HCT116 (cell line): ENCODE data around the gene ETS1. TPM values are rescaled to one million over a fixed set of nuclear protein-coding genes. Genes with fewer than 3 reads are reported as not detected.

Experiments
- ATAC-seq: fragments of 200-7000 bp; cut with Tn5 transposase; 2 replicates; pipeline ENCODE4 v1.9.1; 2020; ENCODE audit warnings: mild to moderate bottlenecking, moderate library complexity
- BruUV-seq: library from RNA; stranded (reverse); fragments of 400-500 nt; replicated peaks from 2 replicates; lab custom pipeline; 2021; lab: Mats Ljungman, UMichigan
- CTCF ChIA-PET: fragments of 300-600 bp; sonication (Branson Sonifier 250); formaldehyde crosslinking; loops from one replicate; lab custom pipeline; 2021; ENCODE audit warnings: antibody characterized with exemption; lab: Charles Lee
- POLR2A ChIA-PET: fragments of 300-600, 350-600 bp; sonication (Branson Sonifier 250); formaldehyde crosslinking; loops from one replicate; lab custom pipeline; 2021; ENCODE audit warnings: antibody characterized with exemption; lab: Charles Lee
- RAD21 ChIA-PET, 2 experiments: fragments of 300-600 bp; sonication (Branson Sonifier 250); formaldehyde crosslinking; loops; one replicate each; lab custom pipeline; 2023; ENCODE audit warnings: low total read pairs in 2 of 2; ENCODE audit not compliant: uncharacterized antibody in 2 of 2, unreplicated experiment in 2 of 2, low non-redundant PET in 1 of 2; lab: Charles Lee
- DNase-seq: peaks from one replicate; pipeline ENCODE4 v3.0.0-alpha.2; 2010; ENCODE audit warnings: low read depth, low spot score
- H2AFZ ChIP-seq: fragments of 200-600 bp; shearing (Covaris generic), sonication (generic); 2 replicates; pipeline ENCODE4 v1.6.1; 2017; ENCODE audit warnings: low read depth, mixed run types, mixed read lengths, antibody characterized with exemption, low read length; ENCODE audit not compliant: poor library complexity, severe bottlenecking
- H3K27ac ChIP-seq: 2 replicates; pipeline ENCODE4 v1.5.1; 2012; ENCODE audit warnings: low read depth, low read length
- H3K27me3 ChIP-seq: fragments of 200-600 bp; sonication (generic); 2 replicates; pipeline ENCODE4 v1.6.1; 2016; ENCODE audit warnings: mixed run types, low read length, mixed read lengths; ENCODE audit not compliant: insufficient read depth
- H3K36me3 ChIP-seq, 2 experiments: fragments of 200-500 bp in 1 of 2; fragments of 200-600 bp in 1 of 2; sonication (Bioruptor generic) in 1 of 2; sonication (generic) in 1 of 2; 2 replicates each; pipeline versions ENCODE4 v1.5.1 to v1.6.1; 2014 to 2016; ENCODE audit warnings: low read length in 2 of 2, inconsistent platforms in 1 of 2, mixed read lengths in 1 of 2, mixed run types in 1 of 2; ENCODE audit not compliant: insufficient read depth in 2 of 2, control insufficient read depth in 1 of 2
- H3K4me1 ChIP-seq, 2 experiments: fragments of 200-600 bp in 1 of 2; sonication (generic) in 1 of 2; 2 replicates each; pipeline versions ENCODE4 v1.5.1 to v1.6.1; 2012 to 2017; ENCODE audit warnings: low read length in 2 of 2, inconsistent platforms in 1 of 2, mild to moderate bottlenecking in 1 of 2, mixed read lengths in 1 of 2, mixed run types in 1 of 2, moderate library complexity in 1 of 2; ENCODE audit not compliant: insufficient read depth in 2 of 2, control insufficient read depth in 1 of 2
- H3K4me2 ChIP-seq: fragments of 200-600 bp; sonication (generic); 2 replicates; pipeline ENCODE4 v1.6.1; 2017; ENCODE audit warnings: mixed run types, low read length, mixed read lengths
- H3K4me3 ChIP-seq, 2 experiments: fragments of 200-600 bp in 1 of 2; sonication (generic) in 1 of 2; replicated peaks in 1 of 2; 2 replicates each; pipeline ENCODE4 v1.5.1; 2011 to 2016; ENCODE audit warnings: low read length in 2 of 2, control low read depth in 1 of 2, low read depth in 1 of 2, mild to moderate bottlenecking in 1 of 2, mixed read lengths in 1 of 2, mixed run types in 1 of 2
- H3K79me2 ChIP-seq: fragments of 200-600 bp; sonication (generic); 2 replicates; pipeline ENCODE4 v1.6.1; 2017; ENCODE audit warnings: mild to moderate bottlenecking, mixed run types, low read length, moderate library complexity, mixed read lengths; ENCODE audit not compliant: insufficient read depth
- H3K9ac ChIP-seq: fragments of 200-600 bp; sonication (generic); 2 replicates; pipeline ENCODE4 v1.6.1; 2016; ENCODE audit warnings: low read length, mixed read lengths
- H3K9me2 ChIP-seq: fragments of 200-600 bp; sonication (generic), shearing (Covaris generic); 2 replicates; pipeline ENCODE4 v1.6.1; 2017; ENCODE audit warnings: mixed run types, mild to moderate bottlenecking, moderate library complexity; ENCODE audit not compliant: insufficient read depth
- H3K9me3 ChIP-seq, 2 experiments: fragments of 200-500 bp in 1 of 2; fragments of 200-600 bp in 1 of 2; sonication (Bioruptor generic) in 1 of 2; sonication (generic) in 1 of 2; 2 replicates each; pipeline ENCODE4 v1.6.1; 2014 to 2017; ENCODE audit warnings: low read length in 2 of 2, mixed read lengths in 2 of 2, inconsistent platforms in 1 of 2, low read depth in 1 of 2, mild to moderate bottlenecking in 1 of 2, mixed run types in 1 of 2, moderate library complexity in 1 of 2; ENCODE audit not compliant: control insufficient read depth in 1 of 2, insufficient read depth in 1 of 2
- H4K20me1 ChIP-seq: fragments of 200-600 bp; sonication (generic), shearing (Covaris generic); 2 replicates; pipeline ENCODE4 v1.6.1; 2017; ENCODE audit warnings: mixed run types, mild to moderate bottlenecking, moderate library complexity; ENCODE audit not compliant: insufficient read depth
- POLR2AphosphoS5 ChIP-seq: IDR thresholded peaks from 2 replicates; pipeline ENCODE4 v1.6.1; 2011; ENCODE audit warnings: mild to moderate bottlenecking, low read depth, low read length, moderate library complexity
- RAD21 ChIP-seq: IDR thresholded peaks from 2 replicates; pipeline ENCODE4 v1.6.1; 2012; ENCODE audit warnings: low read depth, mild to moderate bottlenecking
- SIN3A ChIP-seq: IDR thresholded peaks from 2 replicates; pipeline ENCODE4 v1.6.1; 2012; ENCODE audit warnings: low read depth
- YY1 ChIP-seq: IDR thresholded peaks from 2 replicates; pipeline ENCODE4 v1.6.1; 2011; ENCODE audit warnings: low read length, low read depth, moderate library complexity, mild to moderate bottlenecking; ENCODE audit not compliant: insufficient replicate concordance; ENCODE audit errors: extremely low read depth
- intact Hi-C: fragments of 100-400 bp; cut with micrococcal nuclease; formaldehyde crosslinking; loops from 2 replicates; pipeline ENCODE4 v1.10.0; 2022
- total RNA-seq: library from RNA; stranded (reverse); gene quantifications from one replicate; pipeline ENCODE4 v1.2.1, GENCODE V29; 2021; ENCODE audit not compliant: unreplicated experiment
- TF ChIP-seq, protein P1 (sequence below), 3 experiments: fragments of 200-600 bp in 1 of 3; sonication (generic) in 1 of 3; IDR thresholded peaks in 2 of 3; conservative IDR thresholded peaks in 1 of 3; 2 replicates each; pipeline ENCODE4 v1.5.1; 2012 to 2017; ENCODE audit warnings: low read depth in 2 of 3, low read length in 2 of 3, antibody characterized with exemption in 1 of 3, borderline replicate concordance in 1 of 3, control low read depth in 1 of 3, mild to moderate bottlenecking in 1 of 3, mixed read lengths in 1 of 3, mixed run types in 1 of 3, moderate library complexity in 1 of 3; ENCODE audit not compliant: insufficient read depth in 1 of 3

Gene ETS1
- total RNA-seq, 1 experiment from 2014 or later = 9.2 TPM

DNA sequence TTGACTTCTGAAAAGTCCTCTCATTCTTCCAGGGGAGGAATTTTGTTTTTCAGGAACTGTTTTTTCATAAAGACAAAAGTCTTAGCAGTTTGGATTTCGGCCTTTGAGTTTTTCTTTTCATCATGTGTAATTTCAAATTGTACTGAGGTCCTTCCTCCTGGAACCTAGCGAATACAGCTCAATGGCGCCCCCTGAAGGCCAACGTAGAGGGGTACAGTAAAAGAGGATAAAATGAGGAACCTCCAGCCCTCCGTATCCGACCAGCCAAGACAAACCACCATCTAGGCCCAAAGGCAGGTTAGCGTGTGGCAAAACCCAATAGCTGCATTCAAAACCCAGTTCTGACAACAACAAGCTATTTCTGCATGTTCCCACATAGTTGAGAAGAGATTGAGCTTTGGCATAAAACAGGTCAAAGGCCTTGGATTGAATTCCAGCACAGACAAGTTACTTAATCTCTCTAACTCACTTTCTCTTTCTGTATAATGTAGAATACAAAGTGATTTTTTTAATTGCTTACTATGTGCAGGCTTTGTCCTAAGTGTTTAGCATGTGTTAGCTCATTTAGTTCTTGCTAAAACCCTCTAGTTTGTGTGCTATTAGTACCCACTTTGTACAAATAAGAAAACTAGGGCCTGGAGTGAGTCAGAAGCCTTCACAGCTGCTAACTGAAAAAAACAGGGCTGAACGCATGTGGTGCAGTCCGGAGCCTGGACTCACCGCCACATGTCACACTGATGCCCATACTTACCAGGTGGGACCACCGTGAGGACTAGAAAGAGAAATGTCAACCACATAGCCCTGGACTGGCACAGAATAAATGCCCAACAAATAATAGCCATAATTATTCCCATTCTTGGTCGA is 43.2 kb upstream of the ETS1 start:
- DNase-seq (peak; percentile 56), ATAC-seq (peak; percentile 87)
- intact Hi-C loops = loop anchor here (1.0 to 5.0 kb wide), 4 partner anchors 146 to 598 kb away; no protein-coding TSS in a partner anchor
- H3K4me3 ChIP-seq = no peak overlapping the region
- no peaks in the 10 kb centered on the region; the same call in 1 of the 2 replicates for H3K27me3 ChIP-seq
- BruUV-seq = no TSS peak
- no peaks in the 10 kb centered on the region for H3K4me1 ChIP-seq
- no peaks in the 10 kb centered on the region for H4K20me1 ChIP-seq
- H3K9ac ChIP-seq = no peak overlapping the region
- H3K9me2 ChIP-seq = no peaks in the 10 kb centered on the region
- ChIA-PET CTCF (interaction anchor here (0.7 to 7.1 kb wide), 15 partner anchors 11 to 473 kb away, joined by 3 to 80 read pairs (median 4); no protein-coding TSS in a partner anchor), POLR2A (no interaction called here), RAD21 (no interaction called here)
- H3K9me3 ChIP-seq = no peaks in the 10 kb centered on the region
- TF ChIP-seq SIN3A (no peak), RAD21 (peak; percentile 93), YY1 (peak; percentile 34), POLR2AphosphoS5 (no peak)
- TF ChIP-seq, protein P1, sequence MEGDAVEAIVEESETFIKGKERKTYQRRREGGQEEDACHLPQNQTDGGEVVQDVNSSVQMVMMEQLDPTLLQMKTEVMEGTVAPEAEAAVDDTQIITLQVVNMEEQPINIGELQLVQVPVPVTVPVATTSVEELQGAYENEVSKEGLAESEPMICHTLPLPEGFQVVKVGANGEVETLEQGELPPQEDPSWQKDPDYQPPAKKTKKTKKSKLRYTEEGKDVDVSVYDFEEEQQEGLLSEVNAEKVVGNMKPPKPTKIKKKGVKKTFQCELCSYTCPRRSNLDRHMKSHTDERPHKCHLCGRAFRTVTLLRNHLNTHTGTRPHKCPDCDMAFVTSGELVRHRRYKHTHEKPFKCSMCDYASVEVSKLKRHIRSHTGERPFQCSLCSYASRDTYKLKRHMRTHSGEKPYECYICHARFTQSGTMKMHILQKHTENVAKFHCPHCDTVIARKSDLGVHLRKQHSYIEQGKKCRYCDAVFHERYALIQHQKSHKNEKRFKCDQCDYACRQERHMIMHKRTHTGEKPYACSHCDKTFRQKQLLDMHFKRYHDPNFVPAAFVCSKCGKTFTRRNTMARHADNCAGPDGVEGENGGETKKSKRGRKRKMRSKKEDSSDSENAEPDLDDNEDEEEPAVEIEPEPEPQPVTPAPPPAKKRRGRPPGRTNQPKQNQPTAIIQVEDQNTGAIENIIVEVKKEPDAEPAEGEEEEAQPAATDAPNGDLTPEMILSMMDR (IDR thresholded peaks at IDR 0.05 in 2 of 3, conservative IDR thresholded peaks at IDR 0.05 in 1 of 3; ENCODE audit: borderline replicate concordance in 1 of 3, insufficient read depth in 1 of 3, low read depth in 2 of 3, low read length in 2 of 3) = peak; percentile 79 to 95 (median 89)
- H3K79me2 ChIP-seq = no peaks in the 10 kb centered on the region
- no peaks in the 10 kb centered on the region for H3K36me3 ChIP-seq
- H3K27ac ChIP-seq = no peak overlapping the region
- no peak overlapping the region for H3K4me2 ChIP-seq
- H2AFZ ChIP-seq = peak overlapping the region; percentile 63
